ENCODE data around the gene ZNF831.

DNA sequence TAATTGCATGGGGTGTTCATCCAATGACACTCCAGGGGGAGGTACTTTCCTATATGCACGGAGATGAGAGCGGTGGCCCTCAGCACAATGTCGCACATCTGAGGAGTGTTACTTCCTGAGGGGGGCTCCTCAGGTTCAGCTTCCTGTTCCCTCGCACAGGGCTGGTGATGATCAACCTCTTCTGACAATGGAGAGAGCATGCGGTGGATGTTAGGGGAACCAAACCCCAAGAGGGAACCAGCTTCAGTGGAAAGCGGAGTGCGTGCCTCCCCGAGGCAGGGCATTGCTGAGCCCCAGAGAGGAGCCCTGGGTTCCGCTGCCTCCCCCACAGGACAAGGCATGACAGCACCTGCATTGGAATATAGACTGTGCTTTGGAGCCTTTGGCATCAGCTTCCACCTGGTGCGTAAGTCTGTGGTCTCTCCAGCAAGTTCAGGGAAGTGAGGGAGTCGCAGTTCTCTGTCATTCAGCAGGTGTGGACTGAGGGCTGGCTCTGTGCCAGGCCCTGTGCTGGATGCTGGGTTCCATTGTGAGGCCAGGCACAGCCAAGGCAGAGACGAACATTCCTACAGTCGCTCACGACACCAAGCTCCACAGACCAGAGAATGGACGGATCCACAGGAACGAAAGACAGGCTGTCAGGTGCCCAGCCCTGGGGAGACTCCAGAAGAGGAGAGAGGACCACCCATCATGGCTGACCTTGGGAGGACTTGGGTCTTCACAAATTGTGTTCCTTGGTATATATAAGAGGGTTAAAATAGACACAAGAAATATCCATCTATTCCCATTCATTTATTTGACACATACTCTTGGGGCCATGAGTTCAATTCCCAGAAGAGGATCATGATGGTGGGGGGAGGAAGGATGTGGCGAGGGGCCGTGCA is 3.9 kb upstream of the ZNF831 start:
- TF ChIP-seq YY1 (IDR thresholded peaks at IDR 0.05; ENCODE audit: low read depth) (no peak), CEBPB (IDR thresholded peaks at IDR 0.05) (no peak), CREB1 (IDR thresholded peaks at IDR 0.05; ENCODE audit: low read depth) (no peak), RAD21 (IDR thresholded peaks at IDR 0.05; ENCODE audit: low read depth) (no peak), EGR1 (IDR thresholded peaks at IDR 0.05) (no peak), FOXM1 (IDR thresholded peaks at IDR 0.05; ENCODE audit: borderline replicate concordance, low read depth) (no peak), ZBTB7A (IDR thresholded peaks at IDR 0.05; ENCODE audit: low read depth) (no peak), TEAD4 (IDR thresholded peaks at IDR 0.05) (no peak), TAF1 (IDR thresholded peaks at IDR 0.05; ENCODE audit: low read depth) (no peak)
- TF ChIP-seq, protein P1, sequence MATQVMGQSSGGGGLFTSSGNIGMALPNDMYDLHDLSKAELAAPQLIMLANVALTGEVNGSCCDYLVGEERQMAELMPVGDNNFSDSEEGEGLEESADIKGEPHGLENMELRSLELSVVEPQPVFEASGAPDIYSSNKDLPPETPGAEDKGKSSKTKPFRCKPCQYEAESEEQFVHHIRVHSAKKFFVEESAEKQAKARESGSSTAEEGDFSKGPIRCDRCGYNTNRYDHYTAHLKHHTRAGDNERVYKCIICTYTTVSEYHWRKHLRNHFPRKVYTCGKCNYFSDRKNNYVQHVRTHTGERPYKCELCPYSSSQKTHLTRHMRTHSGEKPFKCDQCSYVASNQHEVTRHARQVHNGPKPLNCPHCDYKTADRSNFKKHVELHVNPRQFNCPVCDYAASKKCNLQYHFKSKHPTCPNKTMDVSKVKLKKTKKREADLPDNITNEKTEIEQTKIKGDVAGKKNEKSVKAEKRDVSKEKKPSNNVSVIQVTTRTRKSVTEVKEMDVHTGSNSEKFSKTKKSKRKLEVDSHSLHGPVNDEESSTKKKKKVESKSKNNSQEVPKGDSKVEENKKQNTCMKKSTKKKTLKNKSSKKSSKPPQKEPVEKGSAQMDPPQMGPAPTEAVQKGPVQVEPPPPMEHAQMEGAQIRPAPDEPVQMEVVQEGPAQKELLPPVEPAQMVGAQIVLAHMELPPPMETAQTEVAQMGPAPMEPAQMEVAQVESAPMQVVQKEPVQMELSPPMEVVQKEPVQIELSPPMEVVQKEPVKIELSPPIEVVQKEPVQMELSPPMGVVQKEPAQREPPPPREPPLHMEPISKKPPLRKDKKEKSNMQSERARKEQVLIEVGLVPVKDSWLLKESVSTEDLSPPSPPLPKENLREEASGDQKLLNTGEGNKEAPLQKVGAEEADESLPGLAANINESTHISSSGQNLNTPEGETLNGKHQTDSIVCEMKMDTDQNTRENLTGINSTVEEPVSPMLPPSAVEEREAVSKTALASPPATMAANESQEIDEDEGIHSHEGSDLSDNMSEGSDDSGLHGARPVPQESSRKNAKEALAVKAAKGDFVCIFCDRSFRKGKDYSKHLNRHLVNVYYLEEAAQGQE (IDR thresholded peaks at IDR 0.05; ENCODE audit: low read depth) = no peak
